ENCODE data around the gene GPER1.

GPER1 gene

DNA sequence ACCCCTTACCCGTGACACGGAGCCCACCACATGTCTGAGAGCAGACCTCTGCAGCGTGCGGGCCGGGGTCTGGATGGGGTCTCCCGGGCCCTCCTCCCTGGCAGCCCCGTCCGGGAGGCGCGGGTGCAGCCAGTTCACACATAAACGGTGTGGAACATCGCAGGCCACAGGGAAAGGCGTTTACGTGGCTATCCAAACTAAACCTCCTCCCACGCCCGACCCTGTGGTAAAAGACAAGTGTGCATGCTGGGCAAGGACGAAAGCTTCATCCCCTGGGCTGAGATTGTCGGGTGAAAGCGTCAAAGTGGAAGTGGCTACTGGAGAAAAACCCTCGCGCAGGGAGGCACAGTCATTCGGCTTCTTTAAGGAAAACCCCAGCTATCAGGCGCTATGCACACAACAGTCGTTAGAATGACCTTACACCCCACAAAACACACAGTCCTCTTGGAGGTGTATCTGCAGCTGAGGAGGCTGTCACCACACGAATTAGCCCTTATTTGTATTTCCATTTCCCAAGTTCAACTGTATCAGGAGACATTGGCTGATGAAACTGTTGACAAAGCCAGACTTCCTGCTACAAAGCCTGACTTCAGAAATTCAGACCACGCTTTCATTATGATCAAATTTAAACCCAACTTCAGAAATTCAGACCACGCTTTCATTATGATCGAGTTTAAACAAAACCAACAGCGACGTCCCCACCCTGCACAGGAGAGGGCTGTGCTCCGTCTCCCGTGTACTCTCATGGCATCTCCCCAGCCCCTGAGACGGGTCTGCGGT is 15.3 kb downstream of the GPER1 start:
- peaks cover 6% of the 10 kb centered on the region; the same call in 1 of the 2 replicates for H3K36me3 ChIP-seq (ENCODE audit: insufficient read depth, low read length)
- no peak for TF ChIP-seq EZH2 (IDR thresholded peaks at IDR 0.05; ENCODE audit: borderline replicate concordance, low read length)
- TF ChIP-seq, protein P1, sequence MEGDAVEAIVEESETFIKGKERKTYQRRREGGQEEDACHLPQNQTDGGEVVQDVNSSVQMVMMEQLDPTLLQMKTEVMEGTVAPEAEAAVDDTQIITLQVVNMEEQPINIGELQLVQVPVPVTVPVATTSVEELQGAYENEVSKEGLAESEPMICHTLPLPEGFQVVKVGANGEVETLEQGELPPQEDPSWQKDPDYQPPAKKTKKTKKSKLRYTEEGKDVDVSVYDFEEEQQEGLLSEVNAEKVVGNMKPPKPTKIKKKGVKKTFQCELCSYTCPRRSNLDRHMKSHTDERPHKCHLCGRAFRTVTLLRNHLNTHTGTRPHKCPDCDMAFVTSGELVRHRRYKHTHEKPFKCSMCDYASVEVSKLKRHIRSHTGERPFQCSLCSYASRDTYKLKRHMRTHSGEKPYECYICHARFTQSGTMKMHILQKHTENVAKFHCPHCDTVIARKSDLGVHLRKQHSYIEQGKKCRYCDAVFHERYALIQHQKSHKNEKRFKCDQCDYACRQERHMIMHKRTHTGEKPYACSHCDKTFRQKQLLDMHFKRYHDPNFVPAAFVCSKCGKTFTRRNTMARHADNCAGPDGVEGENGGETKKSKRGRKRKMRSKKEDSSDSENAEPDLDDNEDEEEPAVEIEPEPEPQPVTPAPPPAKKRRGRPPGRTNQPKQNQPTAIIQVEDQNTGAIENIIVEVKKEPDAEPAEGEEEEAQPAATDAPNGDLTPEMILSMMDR (IDR thresholded peaks at IDR 0.05; ENCODE audit: low read length): no peak
- H3K9me2 ChIP-seq (ENCODE audit: low read depth, low read length): no peaks in the 10 kb centered on the region
- H3F3A ChIP-seq (ENCODE audit: insufficient read depth, low read length): no peaks in the 10 kb centered on the region
- no peaks in the 10 kb centered on the region for H3K79me2 ChIP-seq (ENCODE audit: insufficient read depth, low read length)
- H3K4me1 ChIP-seq (ENCODE audit: insufficient read depth, low read length, severe bottlenecking): no peaks in the 10 kb centered on the region
- no peak overlapping the region for H2AFZ ChIP-seq (ENCODE audit: low read length)
- H3K4me3 ChIP-seq (ENCODE audit: low read depth, low read length, poor library complexity, severe bottlenecking): no peak overlapping the region
- H3K9ac ChIP-seq (ENCODE audit: low read length): no peak overlapping the region
- H3K4me2 ChIP-seq (ENCODE audit: low read length): no peak overlapping the region
- H3K27me3 ChIP-seq (ENCODE audit: insufficient read depth, low read length): peaks cover 5% of the 10 kb centered on the region; the same call in 1 of the 2 replicates
- no peak overlapping the region for H3K27ac ChIP-seq (ENCODE audit: low read depth, low read length, poor library complexity, severe bottlenecking)
- H4K20me1 ChIP-seq (ENCODE audit: insufficient read depth, low read length): no peaks in the 10 kb centered on the region
- no peaks in the 10 kb centered on the region for H3K9me3 ChIP-seq (ENCODE audit: low read length)

DNA sequence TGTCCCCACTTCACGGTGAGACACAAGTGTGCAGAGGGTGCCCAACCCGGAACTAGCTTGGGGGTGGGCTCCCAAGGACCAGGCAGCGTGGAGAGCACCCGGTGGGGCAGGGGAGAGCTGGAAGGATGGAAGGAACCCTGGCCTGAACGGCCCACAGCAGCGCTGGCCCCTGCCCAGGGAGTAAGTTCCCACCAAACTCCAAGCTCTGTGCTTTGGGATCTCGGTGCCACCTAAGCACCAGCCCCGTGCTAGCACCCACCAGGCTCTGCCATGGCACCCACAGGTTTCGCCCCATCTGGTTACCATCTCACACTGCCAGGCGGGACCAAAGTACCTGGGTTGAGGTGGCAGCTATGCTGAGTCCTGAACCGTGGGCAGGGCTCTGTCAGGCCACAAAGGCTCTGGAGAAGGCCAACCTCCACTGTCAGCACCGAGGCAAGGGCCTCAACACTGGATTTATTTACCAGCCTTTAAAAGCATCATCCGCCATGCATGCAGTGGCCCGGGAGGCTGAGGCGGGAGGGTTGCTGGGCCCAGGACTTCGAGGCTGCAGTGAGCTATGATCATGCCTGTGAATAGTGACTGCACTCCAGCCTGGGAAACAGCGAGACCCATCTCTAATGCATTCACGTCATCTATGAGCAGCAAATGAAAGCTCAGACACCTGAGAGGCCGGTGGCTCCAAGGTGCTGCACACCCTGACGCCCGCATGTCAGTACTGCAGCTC is 16.0 kb downstream of the GPER1 start:
- Histone ChIP-seq H3K9me2 (ENCODE audit: low read depth, low read length) (no peaks in the 10 kb centered on the region), H3K4me2 (ENCODE audit: low read length) (no peak overlapping the region), H3K9ac (ENCODE audit: low read length) (no peak overlapping the region), H3K79me2 (ENCODE audit: insufficient read depth, low read length) (no peaks in the 10 kb centered on the region), H3F3A (ENCODE audit: insufficient read depth, low read length) (no peaks in the 10 kb centered on the region), H3K27me3 (ENCODE audit: insufficient read depth, low read length) (no peaks in the 10 kb centered on the region), H2AFZ (ENCODE audit: low read length) (no peak overlapping the region), H3K4me3 (ENCODE audit: low read depth, low read length, poor library complexity, severe bottlenecking) (no peak overlapping the region), H3K9me3 (ENCODE audit: low read length) (no peaks in the 10 kb centered on the region), H3K4me1 (ENCODE audit: insufficient read depth, low read length, severe bottlenecking) (no peaks in the 10 kb centered on the region), H3K27ac (ENCODE audit: low read depth, low read length, poor library complexity, severe bottlenecking) (no peak overlapping the region), H3K36me3 (ENCODE audit: insufficient read depth, low read length) (no peaks in the 10 kb centered on the region; the same call in 1 of the 2 replicates), H4K20me1 (ENCODE audit: insufficient read depth, low read length) (no peaks in the 10 kb centered on the region)
- TF ChIP-seq EZH2 (IDR thresholded peaks at IDR 0.05; ENCODE audit: borderline replicate concordance, low read length): no peak
- TF ChIP-seq, protein P1 (IDR thresholded peaks at IDR 0.05; ENCODE audit: low read length): no peak

DNA sequence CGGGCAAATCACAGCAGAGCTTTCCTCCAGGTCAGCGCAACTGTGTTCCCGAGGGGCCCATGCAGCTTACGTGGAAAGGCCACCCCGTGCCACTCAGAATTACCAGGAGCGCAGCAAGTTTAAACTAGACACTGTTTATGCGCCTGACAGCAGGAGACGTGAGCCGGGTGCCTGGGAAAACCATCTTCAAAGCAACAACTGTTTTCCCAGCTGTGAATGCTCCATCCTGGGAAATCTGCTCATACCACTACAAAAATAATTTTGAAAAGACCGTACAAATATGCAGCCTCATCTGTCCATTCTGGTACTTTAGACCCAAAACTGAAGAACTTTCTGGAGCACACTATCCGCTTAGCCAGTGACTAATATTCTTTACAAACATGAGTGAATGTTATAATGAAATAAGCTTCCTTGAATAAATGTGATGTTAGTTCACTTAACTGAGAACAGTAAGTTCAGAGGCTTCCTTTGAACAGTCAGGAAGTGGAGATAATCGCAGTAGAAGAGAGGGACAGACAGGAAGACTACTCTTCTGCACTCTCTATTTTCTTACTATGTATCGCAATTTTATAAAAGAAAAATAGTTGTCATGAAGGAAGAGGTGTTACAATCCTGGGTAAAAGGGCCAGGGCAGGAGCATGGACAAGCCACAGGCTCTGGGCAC is 16.7 kb downstream of the GPER1 start:
- no peaks in the 10 kb centered on the region for H3K9me2 ChIP-seq (ENCODE audit: low read depth, low read length)
- TF ChIP-seq, protein P1 (IDR thresholded peaks at IDR 0.05; ENCODE audit: low read length): no peak
- no peak for TF ChIP-seq EZH2 (IDR thresholded peaks at IDR 0.05; ENCODE audit: borderline replicate concordance, low read length)
- no peaks in the 10 kb centered on the region for H3F3A ChIP-seq (ENCODE audit: insufficient read depth, low read length)
- no peak overlapping the region for H3K27ac ChIP-seq (ENCODE audit: low read depth, low read length, poor library complexity, severe bottlenecking)
- H4K20me1 ChIP-seq (ENCODE audit: insufficient read depth, low read length): no peaks in the 10 kb centered on the region
- H3K9me3 ChIP-seq (ENCODE audit: low read length): no peaks in the 10 kb centered on the region
- H3K4me1 ChIP-seq (ENCODE audit: insufficient read depth, low read length, severe bottlenecking): no peaks in the 10 kb centered on the region
- no peaks in the 10 kb centered on the region for H3K27me3 ChIP-seq (ENCODE audit: insufficient read depth, low read length)
- H2AFZ ChIP-seq (ENCODE audit: low read length): no peak overlapping the region
- H3K79me2 ChIP-seq (ENCODE audit: insufficient read depth, low read length): no peaks in the 10 kb centered on the region
- no peak overlapping the region for H3K9ac ChIP-seq (ENCODE audit: low read length)
- H3K36me3 ChIP-seq (ENCODE audit: insufficient read depth, low read length): no peaks in the 10 kb centered on the region; the same call in 1 of the 2 replicates
- H3K4me3 ChIP-seq (ENCODE audit: low read depth, low read length, poor library complexity, severe bottlenecking): no peak overlapping the region
- no peak overlapping the region for H3K4me2 ChIP-seq (ENCODE audit: low read length)
